Measurements from ENCODE around the gene SETD1A.

Gene SETD1A

GRCh38 chr16:30956601-30957455 lies 726 bp upstream of the SETD1A start:
- peak; percentile 97 for DNase-seq

- DNase-seq: no peak
Measured at GRCh38 chr16:30958175-30959079, 873 bp downstream of the SETD1A start.

- no peak for DNase-seq
Measured at GRCh38 chr16:30961384-30961783, 3.8 kb downstream of the SETD1A start.

GRCh38 chr16:30963925-30964511 lies 6.5 kb downstream of the SETD1A start:
- DNase-seq: no peak

- DNase-seq: no peak
Measured at GRCh38 chr16:30964574-30965226, 7.1 kb downstream of the SETD1A start.

- no peak for DNase-seq
Measured at GRCh38 chr16:30965436-30965835, 7.9 kb downstream of the SETD1A start.

GRCh38 chr16:30966033-30966619 lies 8.6 kb downstream of the SETD1A start:
- DNase-seq: no peak

GRCh38 chr16:30967795-30968194 lies 10.2 kb downstream of the SETD1A start:
- no peak for DNase-seq

- no peak for DNase-seq
Measured at GRCh38 chr16:30969246-30969842, 11.8 kb downstream of the SETD1A start.

GRCh38 chr16:30971298-30971697 lies 13.7 kb downstream of the SETD1A start:
- no peak for DNase-seq

GRCh38 chr16:30972872-30973271 lies 15.3 kb downstream of the SETD1A start:
- no peak for DNase-seq

GRCh38 chr16:30974348-30974747 lies 16.8 kb downstream of the SETD1A start:
- no peak for DNase-seq

GRCh38 chr16:30976486-30976885 lies 18.9 kb downstream of the SETD1A start:
- DNase-seq: no peak

GRCh38 chr16:30977502-30977901 lies 19.9 kb downstream of the SETD1A start:
- DNase-seq: no peak

GRCh38 chr16:30979170-30980022 lies 21.8 kb downstream of the SETD1A start:
- DNase-seq: no peak

- no peak for DNase-seq
Measured at GRCh38 chr16:30980023-30980371, 22.4 kb downstream of the SETD1A start.

- no peak for DNase-seq
Measured at GRCh38 chr16:30980434-30980833, 22.9 kb downstream of the SETD1A start.

- DNase-seq: no peak
Measured at GRCh38 chr16:30980959-30981358, 23.4 kb downstream of the SETD1A start.

- no peak for DNase-seq
Measured at GRCh38 chr16:30982548-30983288, 25.2 kb downstream of the SETD1A start.

GRCh38 chr16:30983289-30983889 lies 25.8 kb downstream of the SETD1A start:
- DNase-seq: no peak

All from activated CD8-positive, alpha-beta memory T cell treated with anti-CD3 and anti-CD28 coated beads, Interleukin-2, amount 50 U/mL, for 48 hours (primary cell).